ENCODE data around the gene SYCP3.
"Not testable (repeated sequence)": the region's sequence is repeated elsewhere in the genome, so short reads cannot be mapped to it uniquely, and the experiment has no call there.

Gene SYCP3

DNA sequence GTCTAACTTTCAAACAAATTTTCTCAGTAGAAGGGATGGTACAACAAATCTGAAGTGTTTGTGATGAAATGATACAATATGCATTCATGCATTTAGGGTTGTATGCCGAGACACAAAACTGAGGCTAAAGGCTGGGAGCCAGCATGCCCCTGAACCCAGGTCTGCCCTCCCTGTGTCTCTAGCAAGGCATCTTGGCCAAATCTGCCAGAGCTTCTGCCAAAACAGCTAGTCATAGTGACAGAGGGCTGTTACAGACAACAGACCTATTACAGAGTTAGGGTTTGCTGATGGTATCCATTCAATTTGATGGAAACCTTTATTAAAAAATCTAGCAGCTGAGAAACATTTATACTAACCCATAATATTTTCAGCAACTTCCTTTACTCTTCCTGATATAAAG is 53.1 kb downstream of the SYCP3 start:
- Histone ChIP-seq H3K27ac (no peak overlapping the region), H3K4me3 (no peak overlapping the region)
- no peak for DNase-seq (ENCODE audit: low spot score)
- no peak for TF ChIP-seq CTCF (IDR thresholded peaks at IDR 0.05)

DNA sequence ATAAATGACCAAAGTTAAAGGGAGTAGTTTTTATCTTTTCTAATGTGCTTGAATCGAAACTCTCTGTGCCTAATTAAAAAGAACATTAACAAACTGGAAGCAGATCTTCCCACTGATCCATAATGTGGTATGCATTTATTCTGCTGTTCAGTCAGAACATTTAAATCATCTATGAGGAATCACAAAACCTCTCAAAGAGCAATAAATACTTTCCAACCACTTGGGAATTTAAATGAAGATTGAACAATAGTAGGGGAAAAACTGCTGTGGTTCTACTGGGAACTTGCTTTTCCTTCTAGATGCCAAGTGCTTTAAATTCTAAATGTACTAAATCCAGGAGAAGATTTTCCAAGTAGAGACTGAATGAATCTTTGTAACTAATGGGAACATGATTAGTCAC is 54.2 kb downstream of the SYCP3 start:
- Histone ChIP-seq H3K27ac (no peak overlapping the region), H3K4me3 (no peak overlapping the region)
- no peak for DNase-seq (ENCODE audit: low spot score)
- no peak for TF ChIP-seq CTCF (IDR thresholded peaks at IDR 0.05)

- not testable (repeated sequence) for H3K27ac ChIP-seq; DNase-seq (ENCODE audit: low spot score); H3K4me3 ChIP-seq
These were observed 57.6 kb downstream of the SYCP3 start for GRCh38 chr12:101681627-101682026.

- no peak for DNase-seq (ENCODE audit: low spot score)
- Histone ChIP-seq H3K27ac (no peak overlapping the region), H3K4me3 (no peak overlapping the region)
- TF ChIP-seq CTCF (IDR thresholded peaks at IDR 0.05) = no peak
These were observed 58.6 kb downstream of the SYCP3 start for GRCh38 chr12:101680647-101681046.

GRCh38 chr12:101680240-101680639 is 59.0 kb downstream of the SYCP3 start:
- H3K27ac ChIP-seq = no peak overlapping the region
- TF ChIP-seq CTCF (IDR thresholded peaks at IDR 0.05) = no peak
- H3K4me3 ChIP-seq = no peak overlapping the region
- no peak for DNase-seq (ENCODE audit: low spot score)
